RPMI7951 (cell line): ENCODE data around the gene ZDHHC8. TPM values are rescaled to one million over a fixed set of nuclear protein-coding genes. Genes with fewer than 3 reads are reported as not detected.

ENCODE experiments used
- DNase-seq: peaks from one replicate; pipeline ENCODE4 v3.0.0-alpha.2; 2012; ENCODE audit warnings: low read depth
- total RNA-seq: library from RNA; depleted of rRNA; stranded (reverse); fragments of >200 nt; shearing (Covaris generic); gene quantifications from 2 replicates; pipeline ENCODE4 v1.2.3, GENCODE V29; 2014

Gene ZDHHC8
- total RNA-seq, 1 experiment from 2014 or later: 3.4 TPM

DNA sequence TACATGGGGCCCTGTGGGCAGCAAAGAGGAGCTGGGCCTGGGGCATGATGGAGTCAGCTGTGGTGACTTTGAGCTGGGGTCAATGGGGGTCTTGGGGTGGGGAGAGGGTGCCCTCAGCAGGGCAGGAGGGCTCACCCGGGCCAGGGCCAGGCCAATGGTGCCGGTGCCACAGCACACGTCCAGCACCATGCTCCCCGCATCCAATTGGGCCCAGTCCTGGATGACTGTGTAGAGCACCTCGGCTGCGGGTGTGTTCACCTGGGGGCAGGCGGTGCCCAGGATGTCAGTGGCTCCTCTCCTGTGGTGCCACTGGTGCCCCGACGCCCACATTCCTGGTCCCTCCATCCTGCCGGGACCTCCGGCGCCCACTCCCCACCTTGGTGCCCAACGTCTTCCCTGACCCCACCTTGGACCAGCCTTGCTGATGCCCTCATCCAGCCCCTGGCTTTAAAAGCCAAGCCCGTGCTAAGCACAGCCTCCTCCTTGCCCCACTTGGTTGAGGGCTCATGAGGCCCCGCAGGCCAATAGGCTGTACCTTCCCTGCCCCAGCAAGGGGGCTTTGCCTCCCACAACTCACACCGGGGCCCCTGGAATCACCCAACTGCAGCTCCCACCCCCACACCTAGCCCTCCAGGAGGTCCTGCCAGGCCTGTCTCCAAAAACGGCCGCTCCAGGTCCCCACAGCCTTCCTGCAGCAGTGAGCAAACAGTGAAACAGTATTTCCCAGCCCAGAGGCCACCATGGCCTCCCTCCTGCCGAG is 17.9 kb upstream of the ZDHHC8 start:
- no peak for DNase-seq

DNA sequence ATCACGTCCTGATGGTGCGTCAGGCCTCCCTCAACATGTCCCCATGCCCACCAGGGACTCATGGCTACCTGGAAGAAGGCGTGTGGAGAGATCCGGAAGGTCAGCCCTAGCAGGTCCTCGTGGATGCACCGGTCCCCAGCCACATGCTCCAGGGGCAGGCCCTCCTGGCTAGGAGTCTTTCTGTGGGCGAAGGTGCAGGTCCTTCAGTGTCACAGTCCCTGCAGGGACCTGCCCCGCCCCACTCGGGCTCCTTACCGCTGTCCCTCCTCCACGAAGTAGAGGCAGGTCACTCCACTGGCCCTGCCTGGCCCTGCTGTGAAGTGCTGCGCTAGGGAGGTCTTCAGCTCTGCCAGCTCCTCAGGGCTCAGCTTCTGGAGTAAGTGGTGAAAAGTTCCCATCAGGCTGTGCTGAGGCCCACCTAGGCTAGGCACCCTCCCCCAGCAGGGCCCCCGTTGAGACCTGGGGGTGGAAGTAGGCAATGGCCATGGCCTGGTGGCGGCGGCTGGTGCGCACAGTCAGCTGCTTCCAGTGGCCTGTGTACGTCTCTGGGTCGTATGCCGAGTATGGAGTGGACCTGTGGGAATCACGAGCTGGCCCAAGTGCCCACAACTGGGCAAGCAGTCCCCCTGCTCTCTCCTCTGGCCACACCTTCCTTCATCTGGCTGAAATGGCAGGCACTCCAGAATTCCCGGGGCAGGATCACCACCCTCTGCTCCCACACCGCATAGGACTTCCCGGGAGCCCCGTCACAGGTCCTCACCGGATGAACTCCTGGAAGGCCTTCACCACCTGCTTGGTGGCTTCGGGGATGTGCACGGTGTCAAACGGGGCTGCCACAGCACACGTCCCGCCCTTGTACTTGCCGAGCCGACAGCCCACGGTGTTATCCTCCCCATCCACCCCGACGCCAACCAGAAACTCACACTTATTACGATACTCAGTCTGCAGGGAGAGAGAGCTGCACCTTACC is 16.8 kb upstream of the ZDHHC8 start:
- DNase-seq: no peak

DNA sequence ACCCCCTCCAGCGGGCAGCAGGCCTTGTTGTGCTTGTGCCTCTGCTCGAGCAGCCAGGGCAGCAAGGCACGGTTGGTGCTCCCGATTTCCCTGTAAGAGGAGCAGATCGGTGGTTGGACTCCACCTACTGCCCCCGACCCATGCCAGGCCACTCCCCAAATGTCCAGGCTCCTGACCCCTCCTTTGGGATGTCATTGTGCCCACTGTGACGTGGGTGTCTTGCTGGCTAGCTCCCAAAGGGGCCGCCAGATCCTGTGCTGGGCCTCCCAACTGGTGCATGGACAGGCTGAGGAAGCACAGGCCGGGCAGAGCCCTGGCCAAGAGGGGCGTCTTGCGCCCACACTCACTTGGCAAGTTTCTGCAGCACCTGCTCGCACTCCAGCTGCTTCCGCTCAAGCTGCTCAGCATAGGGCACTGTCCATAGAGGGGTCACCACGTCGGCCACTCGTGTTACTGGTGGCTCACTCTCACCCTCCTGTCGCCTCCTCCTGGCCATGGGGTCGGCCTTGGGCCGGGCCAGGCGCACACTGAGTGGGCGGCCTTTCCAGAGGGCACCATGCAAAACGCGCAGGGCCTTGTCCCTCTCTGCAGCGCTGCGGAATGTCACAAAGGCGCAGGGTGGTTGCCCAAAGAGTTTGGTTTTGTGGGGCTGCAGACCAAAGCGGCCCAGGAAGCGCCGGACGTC is 15.8 kb upstream of the ZDHHC8 start, which contains the start of gene RANBP1:
TSS of gene RANBP1 (plus strand) at position 414 of the 685 bp plus-strand sequence. CDS start at position 495, 81 bp downstream.
- DNase-seq: no peak

DNA sequence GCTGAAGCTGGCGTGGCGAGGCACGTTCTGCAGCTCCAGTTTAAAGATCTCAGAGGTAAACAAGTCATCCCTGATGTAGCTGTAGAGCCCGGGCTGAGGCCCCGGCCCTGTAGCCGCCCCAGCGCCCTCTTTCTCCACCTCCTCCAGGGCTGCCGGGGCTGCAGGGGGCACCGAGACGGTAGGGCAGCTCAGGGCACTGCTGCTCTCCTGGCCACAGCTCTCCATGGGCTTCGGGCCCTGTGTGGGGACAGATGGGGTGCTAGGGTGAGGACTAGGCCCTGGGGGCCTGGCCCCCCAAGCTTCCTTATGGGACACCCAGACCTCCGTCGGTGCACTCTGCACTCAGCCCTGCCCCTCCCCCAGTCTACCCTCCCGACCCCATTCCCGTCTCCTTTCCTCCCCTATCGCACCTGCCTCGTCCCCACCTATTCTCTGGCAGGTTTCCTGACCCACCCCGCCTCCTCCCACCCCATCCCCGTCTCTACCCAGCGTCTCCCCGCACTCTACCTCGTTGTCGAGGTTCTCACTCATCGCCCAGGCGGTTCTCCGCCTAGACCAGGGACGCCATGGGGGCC is 15.1 kb upstream of the ZDHHC8 start:
- no peak for DNase-seq

DNA sequence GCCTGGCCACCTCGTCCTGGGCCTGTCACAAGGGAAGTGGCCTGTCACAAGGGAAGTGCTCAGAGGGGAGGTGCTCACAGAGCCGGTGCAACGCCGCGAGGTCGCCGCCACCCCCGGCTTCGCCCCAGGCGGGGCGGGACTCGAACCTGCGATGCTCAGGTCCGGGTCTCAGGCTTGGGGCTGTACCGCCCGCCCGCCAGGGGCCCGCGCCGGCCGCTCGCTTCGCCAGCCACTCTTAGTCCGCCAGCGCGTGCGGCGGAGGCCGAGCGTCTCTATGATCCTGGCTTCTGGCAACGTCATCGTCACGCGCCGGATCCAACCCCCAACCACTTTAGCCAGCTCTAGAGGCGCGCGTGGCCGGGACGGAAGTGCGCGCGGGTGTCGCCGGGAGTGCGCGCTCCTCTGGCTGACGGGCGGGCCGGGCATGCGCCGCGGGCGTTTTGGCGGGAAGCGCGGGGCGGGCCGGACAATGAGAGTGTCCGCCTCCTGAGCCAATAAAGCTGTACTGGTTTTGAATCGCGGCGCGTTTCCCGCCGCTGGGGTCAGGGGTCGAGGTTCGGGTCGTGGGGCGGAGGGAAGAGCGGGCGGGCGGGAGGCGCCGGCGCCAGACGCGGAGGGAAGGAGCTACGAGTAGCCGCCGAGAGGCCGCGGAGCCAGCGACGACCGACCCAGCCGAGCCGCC is 14.5 kb upstream of the ZDHHC8 start, which contains the start of gene TRMT2A:
TSS of gene TRMT2A (minus strand) at position 276 of the 682 bp plus-strand sequence. CDS start 320 bp downstream, outside the sequence.
- DNase-seq: peak; percentile 96

DNA sequence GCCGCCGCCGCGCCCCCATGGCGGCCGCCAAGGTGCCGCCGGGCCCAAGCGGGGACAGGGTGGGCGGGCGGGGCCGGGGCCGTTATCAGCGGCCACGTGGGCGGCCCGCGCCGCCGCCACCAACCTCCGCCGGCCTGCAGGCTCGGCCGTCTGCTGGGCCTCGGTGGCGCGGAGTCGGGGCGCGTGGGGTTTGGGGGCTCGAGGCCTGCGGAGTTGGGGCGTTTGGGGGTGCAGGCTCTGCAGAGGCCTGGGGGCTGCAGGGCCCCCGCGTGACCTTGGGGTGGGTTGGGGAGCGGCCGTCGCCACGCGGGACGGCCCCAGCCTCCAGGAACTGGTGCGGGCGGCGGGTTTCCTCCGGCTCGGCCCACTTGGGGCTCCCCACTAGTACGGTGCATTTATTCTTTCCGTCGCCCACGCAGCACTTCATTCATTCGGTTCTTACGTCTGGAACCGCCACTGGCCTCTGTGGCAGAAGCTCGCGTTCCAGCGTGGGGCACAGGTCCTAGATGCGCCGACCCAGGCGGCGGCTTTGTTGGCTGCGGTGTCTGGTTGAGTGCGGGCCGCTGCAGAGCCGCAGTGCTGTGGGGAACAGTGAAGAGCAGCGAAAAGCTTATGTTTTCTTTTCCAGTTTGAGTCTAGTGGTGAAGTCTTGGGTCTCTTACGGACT is 13.8 kb upstream of the ZDHHC8 start:
- DNase-seq: no peak

DNA sequence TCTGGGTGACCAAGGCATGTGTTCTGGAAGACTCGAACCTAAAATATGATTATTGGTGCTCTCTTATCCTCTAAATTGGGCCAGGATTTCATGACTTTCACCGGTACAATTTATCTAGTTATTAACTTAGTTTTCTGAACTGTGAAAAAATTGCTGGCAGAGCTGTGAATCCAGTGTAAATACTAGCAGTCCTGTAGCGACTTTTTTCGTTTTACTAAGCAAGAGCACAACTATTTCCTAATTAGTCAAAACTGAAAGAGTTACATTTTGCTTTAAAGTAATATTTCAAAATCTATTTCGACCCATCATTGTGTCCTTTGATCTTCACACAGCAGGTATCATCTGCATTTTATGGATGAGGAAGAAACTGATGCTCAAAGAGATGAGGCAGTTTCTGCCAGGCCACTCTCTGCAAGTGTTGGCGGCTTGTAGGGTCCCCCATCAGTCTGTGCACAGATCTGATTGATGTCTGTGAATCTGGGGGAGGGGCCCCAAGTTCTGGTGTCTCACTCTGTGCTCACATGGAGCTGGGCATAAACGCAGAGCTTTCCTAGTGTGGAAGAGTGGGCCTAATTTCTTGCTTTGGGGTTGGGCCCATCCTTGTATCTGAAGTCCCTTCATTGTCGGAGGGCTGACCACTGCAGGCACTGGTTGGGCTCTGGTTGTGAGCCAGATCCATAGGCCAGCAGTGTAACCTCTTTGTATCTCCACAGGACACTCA is 13.1 kb upstream of the ZDHHC8 start:
- DNase-seq: no peak

DNA sequence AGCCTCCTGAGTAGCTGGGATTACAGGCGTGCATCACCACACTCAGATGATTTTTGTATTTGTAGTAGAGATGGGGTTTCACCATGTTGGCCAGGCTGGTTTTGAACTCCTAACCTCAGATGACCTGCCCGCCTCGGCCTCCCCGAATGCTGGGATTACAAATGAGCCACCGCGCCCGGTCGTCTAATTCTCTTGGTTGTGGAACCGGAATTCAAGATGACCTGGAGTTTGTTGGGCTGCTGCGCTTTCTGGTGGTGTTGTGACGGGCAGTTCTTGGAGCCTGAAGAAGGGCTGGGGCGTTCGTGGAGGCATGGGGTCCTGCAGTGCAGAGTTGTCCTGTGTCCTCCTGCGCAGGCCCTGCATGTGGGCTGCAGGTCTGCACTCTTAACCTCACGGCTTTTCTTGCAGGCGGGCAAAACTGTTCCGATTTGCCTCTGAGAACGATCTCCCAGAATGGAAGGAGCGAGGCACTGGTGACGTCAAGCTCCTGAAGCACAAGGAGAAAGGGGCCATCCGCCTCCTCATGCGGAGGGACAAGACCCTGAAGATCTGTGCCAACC is 9.7 kb upstream of the ZDHHC8 start:
- DNase-seq: no peak

DNA sequence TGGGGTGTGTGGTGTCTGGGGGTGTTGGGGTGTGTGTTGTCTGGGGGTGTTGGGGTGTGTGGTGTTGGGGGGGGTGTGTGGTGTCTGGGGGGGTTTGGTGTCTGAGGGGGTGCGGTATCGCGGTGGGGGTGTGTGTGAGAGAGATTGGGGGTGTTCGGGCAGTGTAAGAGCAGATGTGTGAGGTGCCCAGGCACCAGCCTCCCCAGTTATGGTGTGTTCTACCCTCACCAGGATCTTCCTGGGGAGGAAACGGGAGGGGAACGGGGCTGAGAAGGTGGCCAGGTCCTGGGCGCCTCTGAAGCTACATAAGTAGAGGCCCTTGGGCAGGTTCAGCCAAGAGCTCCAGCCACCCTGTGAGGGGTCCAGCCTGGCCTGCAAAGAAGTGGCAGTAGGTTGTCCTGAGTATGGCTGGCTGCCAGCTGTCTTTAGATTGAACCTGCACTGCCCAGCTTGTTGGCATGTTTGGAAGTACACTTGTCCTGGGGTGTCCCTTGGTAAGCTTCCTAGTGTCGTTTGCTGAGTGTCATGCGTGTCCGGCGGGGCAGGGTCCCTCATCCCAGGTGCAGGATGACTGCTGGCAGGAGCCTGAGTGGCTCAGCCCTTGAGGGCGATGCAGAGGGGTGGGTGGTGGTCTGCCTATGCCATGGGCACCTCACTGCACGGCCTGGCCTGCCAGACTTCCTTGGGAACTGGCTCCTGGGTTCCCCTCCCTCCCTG is 8.1 kb upstream of the ZDHHC8 start:
- no peak for DNase-seq

DNA sequence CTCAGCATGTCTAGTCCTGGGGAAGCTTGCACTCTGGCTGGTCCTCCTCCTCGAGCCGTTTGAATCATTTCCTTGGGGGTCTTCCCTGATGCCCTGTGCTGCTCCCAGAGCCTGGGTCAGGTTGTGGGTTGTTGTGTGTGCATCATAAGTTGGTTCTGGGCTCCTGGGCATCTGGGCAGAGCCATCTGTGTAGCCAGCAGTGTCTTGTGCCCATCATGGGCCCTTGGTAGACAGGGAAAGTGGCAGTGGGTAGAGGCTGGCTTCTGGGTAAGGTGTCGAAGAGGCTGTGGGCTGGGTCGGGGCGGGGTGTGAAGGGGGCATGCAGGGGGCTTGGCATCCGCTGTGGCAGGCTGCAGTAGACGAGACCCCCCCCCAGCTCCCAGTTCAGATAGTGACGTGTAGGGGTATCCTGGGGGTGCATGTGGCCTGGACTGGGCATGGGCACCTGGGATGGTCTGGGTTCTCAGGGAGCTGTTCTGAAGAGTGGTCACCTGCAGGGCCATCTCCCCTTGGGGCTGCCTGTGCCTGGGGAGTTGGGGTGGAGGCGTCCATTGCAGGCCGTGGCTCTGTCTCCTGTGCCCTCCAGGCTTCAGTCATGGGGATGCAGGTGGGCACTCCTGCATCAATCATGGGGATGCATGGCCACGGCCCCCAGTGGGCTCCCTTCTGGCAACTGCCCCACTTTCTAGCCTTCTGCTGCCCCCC is 7.4 kb upstream of the ZDHHC8 start:
- no peak for DNase-seq

DNA sequence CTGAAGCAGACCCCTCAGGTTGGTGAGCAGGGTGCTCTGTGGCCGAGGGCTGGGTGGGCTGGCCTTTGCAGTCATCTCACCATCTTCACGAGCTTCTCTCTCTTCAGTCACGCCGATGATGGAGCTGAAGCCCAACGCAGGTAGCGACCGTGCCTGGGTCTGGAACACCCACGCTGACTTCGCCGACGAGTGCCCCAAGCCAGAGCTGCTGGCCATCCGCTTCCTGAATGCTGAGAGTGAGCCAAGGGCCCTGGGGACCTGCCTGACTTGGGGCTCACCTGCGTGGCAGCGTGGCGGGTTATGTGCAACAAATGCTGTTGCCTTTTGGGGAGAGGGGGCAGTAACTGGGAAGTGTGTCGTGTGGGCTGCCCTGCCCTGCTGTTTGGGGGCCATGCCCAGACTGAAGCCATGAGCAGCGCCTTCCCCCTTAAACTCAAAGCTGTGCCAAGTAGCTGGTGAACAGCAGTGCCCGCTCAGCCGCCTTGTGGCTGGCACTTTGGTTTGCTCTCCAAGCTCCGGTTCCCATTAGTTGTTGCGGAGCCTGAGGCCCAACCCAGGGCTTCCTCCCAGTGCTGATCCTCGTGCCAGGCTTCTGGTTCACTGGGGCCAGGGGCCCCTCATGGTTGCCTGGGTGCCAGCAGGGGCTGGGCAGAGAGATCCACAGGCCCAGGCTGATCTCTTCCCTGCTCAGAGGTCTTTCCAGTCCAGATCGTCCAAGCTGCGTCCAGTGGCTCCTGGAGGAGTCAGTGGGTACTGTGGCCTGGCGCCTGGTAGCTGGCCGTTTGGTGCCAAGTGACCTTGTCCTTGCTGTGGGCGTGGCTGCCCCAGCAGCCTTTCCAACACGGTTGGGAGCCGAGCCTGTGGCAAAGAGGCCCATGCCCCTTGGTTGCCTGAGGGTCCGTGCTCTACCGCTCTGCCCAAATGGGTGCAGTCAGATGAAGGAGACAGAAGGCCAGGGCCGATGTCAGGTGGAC is 6.1 kb upstream of the ZDHHC8 start:
- DNase-seq: no peak

DNA sequence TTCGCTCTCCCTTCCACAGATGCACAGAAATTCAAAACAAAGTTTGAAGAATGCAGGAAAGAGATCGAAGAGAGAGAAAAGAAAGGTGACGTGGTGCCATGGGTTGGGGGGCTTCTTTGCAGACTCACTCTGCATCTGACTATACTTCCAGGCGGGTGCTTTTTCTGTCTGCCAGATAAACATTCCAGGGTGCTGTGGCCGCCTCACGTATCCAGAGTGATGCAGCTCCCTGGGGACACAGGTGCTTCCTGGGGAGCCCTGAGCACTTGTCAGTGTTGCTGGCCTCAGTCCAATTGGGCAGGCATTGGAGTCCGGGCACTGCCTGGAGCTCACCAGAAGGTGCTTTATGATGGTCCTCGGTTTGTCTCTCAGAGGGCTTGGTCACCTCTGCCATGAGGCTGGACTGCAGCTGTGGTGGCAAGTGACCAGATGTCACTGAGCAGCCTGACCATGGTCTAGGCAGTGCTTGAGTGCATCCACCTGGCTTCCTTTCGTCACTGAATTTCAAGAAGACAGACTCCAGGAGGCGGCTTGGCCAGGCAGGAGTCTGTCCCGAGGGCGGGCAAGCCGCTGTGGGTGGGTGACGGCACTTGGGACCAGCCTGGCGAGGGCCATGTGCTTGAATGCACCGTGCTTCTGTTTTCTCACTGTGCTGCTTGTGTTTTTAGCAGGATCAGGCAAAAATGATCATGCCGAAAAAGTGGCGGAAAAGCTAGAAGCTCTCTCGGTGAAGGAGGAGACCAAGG is 5.1 kb upstream of the ZDHHC8 start:
- no peak for DNase-seq

DNA sequence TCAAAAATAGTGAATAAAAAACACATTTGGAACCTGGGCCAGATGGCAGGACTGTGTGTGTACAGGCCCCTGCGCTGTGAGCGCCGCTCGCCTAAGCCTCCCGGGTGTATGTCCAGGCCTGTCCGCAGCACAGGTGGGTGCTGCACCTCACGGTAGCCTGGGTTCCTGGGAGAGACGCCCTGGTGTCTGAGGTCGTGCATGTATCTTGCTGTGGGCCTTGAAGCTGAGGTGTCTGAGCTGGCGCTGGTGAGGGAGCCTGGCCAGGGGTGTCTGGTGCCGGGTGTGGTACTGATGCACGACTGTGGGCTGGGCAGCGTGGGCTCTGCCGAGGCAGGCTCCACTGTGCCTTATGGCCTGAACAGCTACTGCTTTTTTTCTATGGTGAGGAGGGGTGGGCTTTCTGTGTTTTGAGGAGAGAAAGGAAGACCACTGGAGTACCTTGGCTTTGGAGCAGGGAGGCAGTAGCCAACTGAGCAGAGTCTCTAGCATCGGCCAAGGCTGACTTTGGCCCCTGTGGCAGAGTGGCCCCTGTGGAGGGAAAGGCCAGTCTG is 4.2 kb upstream of the ZDHHC8 start:
- no peak for DNase-seq

DNA sequence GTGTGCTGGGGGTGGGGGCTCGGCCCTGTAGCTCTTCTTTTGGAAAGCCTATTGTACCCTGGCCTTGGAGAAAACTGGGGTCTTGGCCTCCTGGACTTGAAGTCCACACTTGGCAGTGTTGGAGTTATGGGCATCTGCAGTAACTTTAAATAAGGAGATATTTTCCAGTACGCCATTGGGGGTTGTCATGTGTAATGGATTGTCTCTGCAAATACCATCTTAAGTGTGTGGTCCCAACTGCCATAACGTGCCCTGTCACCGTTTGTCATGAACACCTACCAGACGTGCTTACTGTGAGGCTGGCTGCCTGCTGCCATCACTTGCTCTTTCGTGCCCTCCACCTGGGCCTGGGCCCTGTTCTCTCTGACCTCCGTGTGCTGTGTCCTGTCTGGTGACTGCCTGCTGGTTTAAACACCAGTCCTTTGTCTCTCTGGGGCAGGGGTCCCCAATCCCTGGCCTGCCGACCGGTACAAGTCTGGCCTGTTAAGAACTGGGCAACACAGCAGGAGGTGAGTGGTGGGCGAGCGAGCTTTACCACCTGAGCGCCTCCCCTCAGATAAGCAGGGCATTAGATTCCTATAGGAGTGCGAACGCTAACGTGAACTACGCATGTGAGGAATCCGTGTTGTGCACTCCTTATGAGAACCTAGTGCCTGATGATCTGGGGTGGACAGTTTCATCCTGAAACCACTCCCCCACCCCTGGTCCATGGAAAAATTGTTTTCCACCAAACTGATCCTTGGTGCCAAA is 3.6 kb upstream of the ZDHHC8 start:
- no peak for DNase-seq

DNA sequence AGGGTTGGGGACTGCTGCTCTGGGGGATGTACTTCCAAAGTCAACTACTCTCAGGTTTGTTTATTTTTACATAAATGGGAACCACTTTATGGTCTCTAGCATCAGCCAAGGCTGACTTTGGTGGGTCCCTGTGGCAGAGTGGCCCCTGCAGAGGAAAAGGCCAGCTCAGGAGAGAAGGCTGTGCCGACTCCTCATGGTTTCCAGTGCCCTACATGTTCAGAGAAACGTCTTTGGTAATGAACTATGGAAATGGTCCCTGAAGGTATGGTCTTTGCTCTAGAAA is 3.0 kb upstream of the ZDHHC8 start:
- no peak for DNase-seq
